NT2/D1 (cell line): ENCODE data around the gene MAP2.

Source experiments
- DNase-seq: peaks from one replicate; pipeline ENCODE4 v3.0.0-alpha.2; 2011; ENCODE audit warnings: low read depth, low spot score
- H3K27me3 ChIP-seq: 2 replicates; pipeline ENCODE4 v1.6.0; 2011; ENCODE audit warnings: mild to moderate bottlenecking; ENCODE audit not compliant: insufficient read length, insufficient read depth
- H3K36me3 ChIP-seq: 2 replicates; pipeline ENCODE4 v1.6.1; 2011; ENCODE audit warnings: mild to moderate bottlenecking, low read length, mixed read lengths; ENCODE audit not compliant: insufficient read depth, insufficient read length
- H3K4me1 ChIP-seq: 2 replicates; pipeline ENCODE4 v1.5.1; 2011; ENCODE audit not compliant: insufficient read depth, insufficient read length
- H3K4me3 ChIP-seq: 2 replicates; pipeline ENCODE4 v1.5.1; 2011; ENCODE audit warnings: low read depth; ENCODE audit not compliant: insufficient read length
- H3K9ac ChIP-seq: 2 replicates; pipeline ENCODE4 v1.6.0; 2011; ENCODE audit warnings: low read depth; ENCODE audit not compliant: insufficient read length
- H3K9me3 ChIP-seq: 2 replicates; pipeline ENCODE4 v1.5.1; 2011; ENCODE audit warnings: mild to moderate bottlenecking, low read length; ENCODE audit not compliant: insufficient read depth
- SUZ12 ChIP-seq: IDR thresholded peaks from 2 replicates; pipeline ENCODE4 v1.6.1; 2011; ENCODE audit not compliant: insufficient read length, insufficient read depth; ENCODE audit errors: extremely low read depth
- YY1 ChIP-seq: IDR thresholded peaks from 2 replicates; pipeline ENCODE4 v1.6.1; 2011; ENCODE audit not compliant: insufficient read length, insufficient read depth
- ZNF274 ChIP-seq: IDR thresholded peaks from 2 replicates; pipeline ENCODE4 v1.6.1; 2011; ENCODE audit warnings: mild to moderate bottlenecking, low read depth, low read length

The MAP2 gene

GRCh38 chr2:209451209-209451834, 27.5 kb downstream of the MAP2 start:
- no peak for DNase-seq
- TF ChIP-seq ZNF274: no peak
- TF ChIP-seq SUZ12: no peak
- no peak for TF ChIP-seq YY1
- no peaks in the 10 kb centered on the region for H3K9me3 ChIP-seq

GRCh38 chr2:209456489-209456888, 32.6 kb downstream of the MAP2 start:
- no peak for TF ChIP-seq YY1
- no peak for TF ChIP-seq SUZ12
- TF ChIP-seq ZNF274: no peak
- DNase-seq: no peak
- Histone ChIP-seq H3K9ac (no peak overlapping the region), H3K36me3 (no peaks in the 10 kb centered on the region), H3K27me3 (no peaks in the 10 kb centered on the region), H3K4me1 (no peaks in the 10 kb centered on the region), H3K4me3 (no peak overlapping the region), H3K9me3 (no peaks in the 10 kb centered on the region)

More at GRCh38 chr2:209451209-209451834, 27.5 kb downstream of the MAP2 start:
- no peaks in the 10 kb centered on the region for H3K4me1 ChIP-seq
- H3K4me3 ChIP-seq: no peak overlapping the region
- H3K9ac ChIP-seq: no peak overlapping the region
- no peaks in the 10 kb centered on the region for H3K27me3 ChIP-seq
- no peaks in the 10 kb centered on the region for H3K36me3 ChIP-seq

DNA sequence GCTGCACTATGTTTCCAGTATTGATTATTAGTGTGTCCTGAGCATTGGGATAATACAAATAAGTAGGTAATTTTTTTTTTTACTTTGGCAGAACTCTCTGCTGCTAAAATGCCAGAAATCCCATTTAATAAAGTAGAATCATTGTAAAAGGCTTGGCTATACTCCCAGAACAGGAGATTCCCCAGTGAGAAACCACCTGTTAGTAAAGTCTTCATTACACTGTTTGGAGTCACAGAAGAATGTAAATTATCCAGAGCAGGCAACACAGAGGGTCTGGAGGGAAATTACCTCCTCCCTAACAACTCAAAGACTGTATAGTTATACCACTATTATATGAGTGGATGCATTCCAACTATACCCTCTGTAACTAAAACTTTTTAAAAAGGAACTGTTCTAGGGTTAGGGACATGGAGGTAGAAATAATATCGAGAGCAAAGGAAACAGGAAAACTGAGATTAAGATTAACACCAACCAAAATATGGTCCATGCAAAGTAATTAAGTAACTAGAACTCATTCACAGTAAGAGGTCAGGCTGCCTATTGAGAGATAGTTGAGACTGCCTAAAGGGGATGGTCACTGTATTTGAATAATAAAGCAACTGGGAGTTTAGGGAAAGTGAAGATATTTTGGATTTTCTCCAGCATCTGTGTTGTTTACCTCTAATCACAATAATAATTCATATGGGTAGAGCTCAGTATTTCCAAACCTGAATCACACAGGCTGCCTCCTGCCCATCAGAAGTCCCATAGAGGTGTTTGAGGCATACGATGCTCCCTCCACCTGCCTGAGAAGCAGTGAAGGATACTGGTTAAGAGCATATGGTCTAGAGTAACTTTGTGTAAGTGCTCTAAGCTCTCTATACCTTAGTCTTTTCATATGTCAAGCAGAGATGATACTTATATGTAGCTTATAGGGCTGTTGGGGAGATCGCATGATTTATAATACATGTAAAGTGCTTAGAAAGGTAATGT, 34.4 kb downstream of the MAP2 start:
- no peaks in the 10 kb centered on the region for H3K27me3 ChIP-seq
- H3K4me1 ChIP-seq: no peaks in the 10 kb centered on the region
- H3K9me3 ChIP-seq: no peaks in the 10 kb centered on the region
- H3K9ac ChIP-seq: no peak overlapping the region
- DNase-seq: no peak
- H3K36me3 ChIP-seq: no peaks in the 10 kb centered on the region
- TF ChIP-seq YY1 (no peak), ZNF274 (no peak), SUZ12 (no peak)
- no peak overlapping the region for H3K4me3 ChIP-seq

DNA sequence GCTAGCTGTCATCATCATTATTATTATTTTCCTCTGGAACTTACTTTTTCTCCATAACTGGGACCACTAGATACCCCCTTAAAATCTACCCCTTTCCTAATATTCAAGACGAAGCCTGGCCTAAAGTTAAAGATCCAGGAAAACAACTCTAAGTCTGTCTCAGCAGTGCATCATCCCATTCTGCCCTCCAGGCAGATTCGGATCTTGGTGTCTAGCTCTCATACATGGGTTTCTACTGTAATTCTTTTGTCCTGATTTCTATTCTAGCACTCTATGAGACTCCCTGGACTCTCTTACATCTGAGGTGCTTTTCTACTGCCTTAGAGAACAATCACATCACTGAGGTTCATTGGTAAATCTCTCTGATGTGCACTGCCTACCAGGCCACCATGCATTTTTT, 35.5 kb downstream of the MAP2 start:
- H3K36me3 ChIP-seq: no peaks in the 10 kb centered on the region
- no peak for TF ChIP-seq SUZ12
- no peak for TF ChIP-seq ZNF274
- TF ChIP-seq YY1: no peak
- DNase-seq: no peak
- no peaks in the 10 kb centered on the region for H3K4me1 ChIP-seq
- H3K4me3 ChIP-seq: no peak overlapping the region
- H3K9me3 ChIP-seq: no peaks in the 10 kb centered on the region
- H3K9ac ChIP-seq: no peak overlapping the region
- no peaks in the 10 kb centered on the region for H3K27me3 ChIP-seq

DNA sequence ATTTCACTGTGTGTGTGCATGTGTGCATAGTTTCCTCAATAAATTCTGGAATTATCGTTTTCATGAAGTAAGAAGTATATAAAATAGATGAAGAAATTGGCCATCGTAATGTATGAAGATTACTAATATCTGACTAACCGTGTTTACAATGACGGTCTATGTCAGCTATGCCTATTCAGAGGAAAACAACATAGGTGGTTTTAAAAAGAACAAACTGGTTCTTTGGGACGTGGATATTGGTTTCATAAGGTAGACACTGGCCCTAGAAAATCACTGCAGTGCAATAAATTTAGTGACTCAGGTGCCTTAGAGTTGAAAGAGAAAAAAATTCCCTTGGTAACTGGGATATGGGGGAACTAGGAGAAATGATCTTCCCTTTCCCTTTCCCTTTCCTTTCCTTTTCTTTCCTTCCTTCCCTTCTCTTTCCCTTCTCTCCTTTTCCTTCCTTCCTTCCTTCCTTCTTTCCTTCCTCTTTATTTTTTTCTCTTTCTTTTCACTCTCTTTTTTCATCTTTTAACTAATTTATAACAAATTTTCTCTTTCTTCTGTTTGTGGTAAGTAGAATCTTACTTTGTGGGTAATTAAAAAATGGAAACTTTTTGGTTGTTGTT, 36.4 kb downstream of the MAP2 start:
- no peaks in the 10 kb centered on the region for H3K27me3 ChIP-seq
- no peak overlapping the region for H3K9ac ChIP-seq
- no peak for TF ChIP-seq YY1
- no peak for TF ChIP-seq SUZ12
- TF ChIP-seq ZNF274: no peak
- H3K36me3 ChIP-seq: no peaks in the 10 kb centered on the region
- H3K4me3 ChIP-seq: no peak overlapping the region
- DNase-seq: no peak
- H3K4me1 ChIP-seq: no peaks in the 10 kb centered on the region
- H3K9me3 ChIP-seq: no peaks in the 10 kb centered on the region

GRCh38 chr2:209463226-209463625, 39.4 kb downstream of the MAP2 start:
- Histone ChIP-seq H3K27me3 (no peaks in the 10 kb centered on the region), H3K9me3 (no peaks in the 10 kb centered on the region), H3K4me1 (no peaks in the 10 kb centered on the region), H3K4me3 (no peak overlapping the region), H3K36me3 (no peaks in the 10 kb centered on the region), H3K9ac (no peak overlapping the region)
- TF ChIP-seq YY1: no peak
- TF ChIP-seq SUZ12: no peak
- no peak for TF ChIP-seq ZNF274
- no peak for DNase-seq

DNA sequence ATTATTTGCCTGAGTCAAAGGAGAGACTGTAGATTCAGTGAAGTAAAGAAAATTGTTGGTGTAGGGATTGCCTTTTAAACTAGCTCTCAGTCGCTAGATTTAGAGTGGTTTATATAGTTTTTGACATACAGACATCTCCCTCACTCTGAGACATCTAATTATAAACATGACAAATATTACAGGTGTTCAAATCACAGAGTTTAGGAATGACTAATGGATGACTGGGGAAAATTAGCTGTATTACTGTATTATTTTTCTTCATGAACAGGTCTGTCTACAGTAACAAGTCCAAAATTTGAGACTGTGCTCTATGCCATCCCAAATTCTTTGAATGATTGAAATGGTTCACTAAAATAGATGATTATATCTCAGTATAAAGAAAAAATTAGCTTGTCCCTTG, 40.0 kb downstream of the MAP2 start:
- H3K4me1 ChIP-seq: no peaks in the 10 kb centered on the region
- no peaks in the 10 kb centered on the region for H3K27me3 ChIP-seq
- H3K36me3 ChIP-seq: no peaks in the 10 kb centered on the region
- no peaks in the 10 kb centered on the region for H3K9me3 ChIP-seq
- no peak for DNase-seq
- no peak overlapping the region for H3K9ac ChIP-seq
- TF ChIP-seq ZNF274 (no peak), SUZ12 (no peak), YY1 (no peak)
- H3K4me3 ChIP-seq: no peak overlapping the region
